NCI-H2227 treated with DMSO at 0.1 percent for 48 hours (cell line): Measurements from ENCODE around the gene NUAK2.
"Not testable (repeated sequence)": the region's sequence is repeated elsewhere in the genome, so short reads cannot be mapped to it uniquely, and the experiment has no call there.

Experiments used
- DNase-seq: peaks from one replicate; lab custom pipeline; 2025; lab: John Stamatoyannopoulos, UW

Gene NUAK2

DNA sequence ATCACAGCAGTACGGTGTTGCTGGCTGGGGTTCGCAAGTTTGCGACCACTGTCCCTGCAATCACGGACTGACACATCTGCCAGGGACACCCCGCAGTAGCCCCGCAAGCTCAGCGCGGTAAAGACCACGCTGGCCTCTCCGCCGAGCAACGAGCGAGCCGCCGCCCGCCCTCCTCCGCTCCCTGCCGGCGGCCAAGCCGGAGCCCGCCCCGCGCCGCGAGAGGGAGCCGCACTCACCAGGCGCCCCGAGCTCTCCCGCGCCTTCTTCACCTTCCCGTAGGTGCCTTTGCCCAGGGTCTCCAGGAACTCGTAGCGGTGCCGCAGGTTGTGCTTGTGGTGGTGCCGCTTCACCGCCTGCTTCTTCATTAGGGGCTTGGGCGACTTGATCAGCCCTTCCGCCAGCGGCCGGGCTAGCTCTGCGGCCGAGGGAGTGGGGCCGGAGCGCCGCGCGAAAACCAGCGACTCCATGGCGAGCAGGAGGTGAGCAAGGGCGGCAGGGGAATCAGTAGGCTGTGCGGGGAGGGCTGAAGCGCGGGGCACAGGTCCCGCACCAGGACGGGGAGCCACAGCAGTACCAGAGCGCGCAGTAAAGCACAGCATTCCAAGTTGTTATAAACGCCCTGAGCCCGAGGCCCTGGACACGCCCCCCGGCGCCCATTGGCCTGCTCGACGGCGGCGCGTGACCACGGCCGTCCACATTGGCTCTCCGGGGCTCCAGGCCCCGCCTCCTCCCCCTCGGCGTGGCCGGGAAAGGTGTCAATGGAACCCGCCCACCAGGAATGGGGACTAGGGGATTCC, at the start of gene NUAK2:
Gene NUAK2 (minus strand): TSS at position 584 of the 797 bp plus-strand sequence. CDS start 117 bp downstream, at position 467.
- peak; percentile 90 for DNase-seq

DNA sequence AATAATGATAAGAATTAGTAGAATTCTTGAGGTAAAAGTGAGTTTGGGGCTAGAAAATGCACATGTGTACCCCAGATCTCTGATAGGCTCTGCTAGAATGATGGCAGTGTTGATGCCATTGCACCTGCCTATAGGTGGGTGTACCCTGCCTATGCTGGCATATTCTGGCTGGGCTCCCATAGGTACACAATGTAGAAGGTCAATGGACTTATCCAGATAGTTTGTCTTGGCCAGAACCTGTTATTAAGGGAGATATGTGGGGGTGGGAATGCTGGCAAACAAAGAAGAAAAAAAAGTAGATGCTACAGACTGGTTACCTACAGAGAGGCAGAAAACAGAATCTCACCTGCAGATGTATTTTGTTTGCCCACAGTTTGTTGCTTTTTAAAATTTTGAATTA, 49.2 kb upstream of the NUAK2 start:
- DNase-seq: peak; percentile 21

DNA sequence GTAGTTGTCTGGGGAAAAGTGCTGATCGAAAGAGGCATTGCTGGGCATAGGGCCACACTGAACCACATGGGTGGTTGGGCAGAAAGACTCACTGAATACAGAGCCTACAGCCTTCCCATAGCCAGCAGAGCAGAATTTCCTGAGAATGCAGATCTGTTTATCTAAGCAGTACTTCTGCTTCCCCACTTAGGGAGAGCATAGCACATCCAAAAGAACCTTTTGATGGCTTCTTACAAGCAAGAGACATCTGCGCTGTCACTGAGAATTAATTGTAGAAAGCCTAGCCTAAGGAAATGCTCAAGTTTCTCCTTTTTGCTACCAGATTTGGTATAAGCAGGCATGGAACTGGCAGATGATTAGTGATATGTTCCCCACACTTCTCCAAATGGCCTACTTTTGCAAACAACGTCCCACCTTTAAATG, 48.2 kb upstream of the NUAK2 start:
- no peak for DNase-seq

DNA sequence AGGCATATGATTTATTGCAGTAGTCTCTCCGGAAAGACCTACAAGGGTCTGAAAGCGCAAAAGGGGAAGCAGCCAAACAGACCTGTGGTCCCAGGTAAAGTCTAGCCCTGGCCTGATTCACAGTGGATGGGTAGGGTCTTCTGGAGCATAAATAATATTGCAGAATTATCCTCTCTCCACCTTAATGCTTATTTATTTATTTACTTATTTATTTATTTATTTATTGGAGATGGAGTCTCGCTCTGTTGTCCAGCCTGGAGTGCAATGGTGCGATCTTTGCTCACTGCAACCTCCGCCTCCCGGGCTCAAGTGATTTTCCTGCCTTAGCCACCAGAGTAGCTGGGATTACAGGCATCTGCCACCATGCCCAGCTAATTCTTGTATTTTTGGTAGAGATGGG, 46.9 kb upstream of the NUAK2 start:
- no peak for DNase-seq

DNA sequence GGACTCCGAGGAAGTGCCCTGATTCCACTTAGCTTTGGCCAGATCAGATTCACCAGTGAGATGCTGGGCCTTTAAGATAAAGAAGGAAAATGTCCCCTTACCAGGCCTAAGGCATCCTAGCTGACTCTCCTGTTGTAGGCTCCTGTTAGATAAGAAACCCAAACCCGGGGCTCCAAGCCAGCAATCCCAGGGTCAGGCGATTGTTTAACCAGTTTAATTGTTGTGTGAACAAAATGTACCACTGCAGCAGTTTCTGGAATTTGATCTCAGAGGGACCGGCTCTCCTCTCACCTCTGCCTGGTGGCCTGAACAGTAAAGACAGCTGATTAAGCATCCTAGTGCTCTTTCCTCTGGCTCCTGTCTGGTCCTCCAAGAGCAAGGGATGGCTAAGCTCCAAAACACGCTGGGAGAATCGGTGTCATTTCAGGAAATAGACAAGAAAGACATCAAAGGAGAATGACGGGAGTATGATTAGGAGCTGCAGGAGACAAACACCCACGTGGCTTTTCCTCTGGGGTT, 44.5 kb upstream of the NUAK2 start:
- peak; percentile 67 for DNase-seq

DNA sequence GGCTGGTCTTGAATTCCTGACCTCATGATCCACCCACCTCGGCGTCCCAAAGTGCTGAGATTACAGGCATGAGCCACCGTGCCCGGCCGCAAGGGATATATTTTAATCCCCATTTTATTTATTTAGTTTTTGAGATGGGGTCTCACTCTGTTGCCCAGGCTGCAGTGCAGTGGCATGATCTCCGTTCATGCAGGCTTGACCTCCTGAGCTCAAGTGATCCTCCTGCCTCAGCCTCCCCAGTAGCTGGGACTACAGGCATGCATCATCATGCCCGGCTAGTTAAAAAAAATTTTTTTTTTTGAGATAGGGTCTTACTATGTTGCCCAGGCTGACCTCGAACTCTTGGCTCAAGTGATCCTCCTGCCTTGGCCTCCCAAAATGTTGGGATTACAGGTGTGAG, 43.5 kb upstream of the NUAK2 start:
- DNase-seq: not testable (repeated sequence)

DNA sequence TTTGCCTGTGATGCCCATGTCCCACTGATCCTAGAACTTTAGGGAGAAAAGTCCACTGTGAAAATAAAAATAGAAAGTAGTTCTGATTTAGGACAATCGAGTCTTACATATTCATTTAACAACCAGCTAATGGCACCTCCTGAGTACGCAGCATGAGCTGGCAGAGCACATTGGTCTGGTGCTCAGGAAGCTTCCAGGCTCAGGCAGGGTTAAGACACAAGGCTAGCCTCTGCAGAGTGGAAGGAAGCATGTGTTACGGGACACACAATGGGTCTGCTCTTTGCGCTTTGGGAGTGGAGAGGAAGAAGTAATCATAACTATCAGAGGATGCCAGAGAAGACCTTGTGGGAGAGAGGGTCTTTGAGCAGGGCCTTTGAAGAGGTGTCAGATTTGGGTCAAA, 39.3 kb upstream of the NUAK2 start:
- no peak for DNase-seq

DNA sequence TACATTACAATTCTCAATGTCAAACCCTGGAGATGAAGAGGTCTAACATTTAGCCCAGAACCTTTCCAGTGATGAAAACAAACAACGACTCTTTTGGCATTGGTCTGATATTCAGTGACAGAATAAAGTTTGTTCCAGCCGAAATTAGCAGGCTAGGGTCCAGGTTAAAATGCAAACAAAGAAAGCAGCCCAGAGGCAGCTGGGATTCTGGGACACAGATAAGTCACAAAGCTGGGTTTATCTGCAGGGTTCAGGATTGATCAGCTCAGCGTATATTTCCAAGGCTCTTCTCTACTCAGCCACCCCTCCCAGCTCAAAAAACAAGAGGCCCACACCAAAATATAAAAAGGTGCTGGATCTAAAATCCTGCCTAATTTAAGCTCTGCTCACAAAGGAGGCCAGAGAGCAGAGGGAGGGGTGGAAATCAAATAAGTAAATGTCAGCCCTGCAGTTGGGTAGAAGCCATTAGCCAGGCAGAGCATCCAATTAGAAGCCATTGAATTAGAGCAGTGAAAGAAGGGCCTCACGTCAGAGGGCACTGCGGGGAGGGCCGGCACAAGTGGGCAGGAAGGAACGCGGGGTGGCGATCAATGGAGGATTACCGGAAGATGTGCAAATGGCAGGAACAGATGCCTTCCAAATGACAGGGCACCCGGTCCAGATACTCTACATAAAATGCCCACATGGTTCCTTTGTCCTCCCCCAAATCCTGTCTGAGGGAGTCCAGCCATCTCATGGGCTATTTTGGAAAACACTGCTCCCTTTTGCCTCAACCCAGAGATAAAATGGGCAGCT, 38.4 kb upstream of the NUAK2 start:
- peak; percentile 83 for DNase-seq

DNA sequence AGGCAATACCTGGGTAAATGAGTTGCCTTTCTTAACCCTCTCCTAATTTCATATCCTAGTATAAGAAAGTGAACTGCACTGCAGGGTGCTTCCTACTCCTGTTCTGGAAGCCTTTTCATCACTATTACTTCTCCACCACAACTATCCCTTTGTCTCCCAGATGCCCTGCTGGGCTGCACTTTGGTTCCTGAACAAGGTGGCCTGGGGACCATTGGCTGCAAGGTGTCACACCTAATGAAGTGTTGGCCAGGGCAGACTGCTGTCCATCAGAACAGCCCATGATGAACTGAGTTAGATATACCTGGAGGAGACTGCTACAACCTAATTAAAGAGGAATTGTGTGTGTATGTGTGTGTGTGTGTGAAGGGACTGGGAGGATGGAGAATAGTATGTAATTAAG, 37.0 kb upstream of the NUAK2 start:
- no peak for DNase-seq

DNA sequence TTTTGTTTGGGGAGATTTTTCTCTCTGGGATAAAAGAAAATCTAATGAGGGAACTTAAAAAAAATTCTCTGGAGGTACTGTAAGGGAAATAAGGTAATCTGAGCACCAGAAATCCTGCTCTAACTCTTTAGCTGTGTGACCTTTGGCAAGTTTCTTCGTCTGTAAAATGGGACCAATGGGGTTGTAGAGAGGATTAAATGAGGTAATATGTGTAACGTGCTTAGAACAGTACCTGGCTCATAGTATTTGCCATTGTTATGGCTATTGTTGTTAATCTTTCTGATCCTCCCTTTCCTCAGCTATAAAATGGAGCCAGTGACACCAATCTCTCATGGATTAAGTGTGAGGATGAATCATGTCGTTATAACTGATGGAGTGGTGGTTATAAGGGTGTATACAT, 36.0 kb upstream of the NUAK2 start:
- DNase-seq: no peak

DNA sequence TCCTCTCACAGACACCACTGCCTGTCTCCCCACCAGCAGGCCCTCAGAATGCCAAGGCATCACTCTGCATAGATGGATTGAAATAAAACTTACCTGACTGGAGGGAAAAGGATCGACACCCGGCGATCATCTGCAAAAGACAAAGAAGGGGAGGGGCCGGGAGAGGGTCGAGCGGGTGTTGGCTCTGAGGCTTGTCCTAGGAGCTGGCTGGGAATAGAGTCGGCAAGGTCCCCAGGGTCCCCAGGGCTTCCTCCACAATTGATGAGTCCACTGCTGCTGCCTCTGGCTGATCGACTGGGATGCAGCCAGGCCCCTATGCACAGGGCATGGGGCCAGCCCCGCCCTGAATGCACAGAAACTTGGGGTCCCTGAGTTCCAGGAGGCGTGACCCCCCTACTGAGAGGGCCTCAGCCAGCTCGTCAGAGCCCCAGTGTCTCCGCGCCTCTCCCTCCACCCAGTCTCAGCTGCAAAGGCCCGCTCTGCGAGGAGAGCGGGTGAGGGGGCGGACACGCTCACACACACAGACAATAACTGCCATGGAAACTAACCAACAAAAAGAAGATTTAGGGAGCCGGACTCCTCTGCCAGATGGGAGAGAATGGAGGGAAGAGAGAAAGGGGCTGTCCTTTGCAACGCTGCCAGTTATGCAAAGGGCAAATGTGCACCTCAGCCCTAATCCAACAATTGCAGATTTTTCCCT, 35.0 kb upstream of the NUAK2 start, which contains the start of gene KLHDC8A:
Gene KLHDC8A (minus strand): TSS at position 483 of the 700 bp plus-strand sequence. CDS start 13,318 bp downstream, outside the sequence.
- DNase-seq: peak; percentile 84

DNA sequence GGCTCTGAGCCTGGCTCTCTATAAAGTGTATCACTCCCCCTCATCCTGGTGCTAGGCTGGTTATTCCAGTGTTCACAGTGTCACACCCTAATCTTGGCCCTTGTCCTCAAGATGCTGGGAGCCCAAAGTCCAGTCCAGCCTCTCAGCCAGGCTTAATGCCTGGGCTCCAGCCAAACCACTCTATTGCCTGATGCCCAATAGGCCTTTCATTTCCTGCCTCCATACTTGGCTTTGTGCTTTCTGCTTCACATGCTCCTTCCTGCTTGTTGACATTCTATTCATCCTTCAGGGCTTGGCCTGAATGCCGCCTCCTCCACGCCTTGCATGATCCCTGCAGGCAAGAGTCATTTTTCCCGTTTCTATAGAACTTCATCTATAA, 33.5 kb upstream of the NUAK2 start:
- no peak for DNase-seq

DNA sequence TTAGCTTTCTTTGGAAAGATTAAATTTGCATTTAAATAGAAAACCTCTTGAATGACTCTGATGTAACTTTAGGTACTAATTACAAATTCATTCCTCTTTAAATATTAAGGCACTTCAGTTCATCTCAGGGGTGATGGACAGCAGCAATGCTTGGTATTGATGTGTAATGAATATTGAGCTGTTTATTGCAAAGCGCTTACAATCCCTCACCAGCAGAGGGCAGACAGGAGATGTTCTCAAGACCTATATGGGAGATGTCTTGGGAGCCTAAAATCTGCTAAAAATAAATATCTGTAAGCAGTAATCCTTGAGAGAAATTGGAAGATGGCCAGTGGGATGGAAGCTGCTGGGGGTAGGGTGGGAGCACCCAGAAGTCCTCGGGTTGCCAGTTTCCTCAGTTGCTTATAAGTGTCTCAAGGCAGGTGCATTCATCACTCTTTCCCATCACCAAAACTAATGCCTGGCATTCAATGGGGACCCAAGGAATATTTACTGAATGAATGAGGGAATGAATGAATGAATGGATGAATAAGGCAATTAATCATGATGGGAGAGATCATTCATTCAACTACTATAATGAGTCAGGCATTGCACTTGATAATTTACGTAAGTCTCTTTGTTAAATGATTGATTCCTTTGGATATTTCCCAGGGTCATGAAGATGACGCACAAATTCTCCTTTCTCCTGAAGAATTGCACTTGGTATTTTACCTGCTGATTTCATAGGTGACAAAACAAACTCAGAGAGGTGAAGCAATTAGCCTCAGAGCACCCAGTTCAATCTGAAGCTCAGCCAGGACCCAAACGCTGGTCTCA, 32.9 kb upstream of the NUAK2 start:
- peak; percentile 57 for DNase-seq

DNA sequence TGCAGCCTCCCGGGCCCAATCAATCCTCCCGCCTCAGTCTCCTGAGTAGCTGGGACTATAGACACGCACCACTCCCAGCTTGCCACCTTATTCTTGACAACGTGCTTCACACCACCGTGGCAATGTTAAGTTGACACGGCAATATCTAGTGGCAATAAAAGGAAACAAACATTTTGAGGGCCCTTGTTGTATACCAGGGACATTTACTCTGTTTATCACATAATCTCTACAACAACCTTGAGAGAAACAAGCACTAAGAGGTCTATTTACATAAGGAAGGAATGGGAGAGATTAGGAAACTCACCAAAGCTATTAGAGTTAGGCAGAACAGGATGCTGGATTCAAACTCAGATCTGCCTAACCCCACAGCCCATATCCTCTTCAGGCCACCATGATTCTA, 32.1 kb upstream of the NUAK2 start:
- DNase-seq: no peak

DNA sequence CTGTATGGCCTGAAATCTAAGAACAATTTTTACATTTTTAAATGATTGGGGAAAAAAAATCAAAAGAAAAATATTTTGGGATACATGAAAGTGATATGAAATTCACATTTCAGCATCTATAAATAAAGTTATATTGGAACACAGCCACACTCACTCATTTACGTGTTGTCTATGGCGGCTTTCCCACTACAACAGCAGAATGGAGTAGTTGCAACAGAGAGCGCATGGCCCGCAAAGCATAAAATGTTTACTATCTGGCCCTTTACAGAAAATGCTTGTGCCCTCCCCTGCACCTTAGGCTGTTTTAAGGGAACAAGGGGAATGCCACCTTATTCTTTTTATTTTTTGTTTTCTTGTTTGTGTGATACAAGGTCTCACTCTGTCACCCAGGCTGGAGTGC, 31.6 kb upstream of the NUAK2 start:
- DNase-seq: no peak

DNA sequence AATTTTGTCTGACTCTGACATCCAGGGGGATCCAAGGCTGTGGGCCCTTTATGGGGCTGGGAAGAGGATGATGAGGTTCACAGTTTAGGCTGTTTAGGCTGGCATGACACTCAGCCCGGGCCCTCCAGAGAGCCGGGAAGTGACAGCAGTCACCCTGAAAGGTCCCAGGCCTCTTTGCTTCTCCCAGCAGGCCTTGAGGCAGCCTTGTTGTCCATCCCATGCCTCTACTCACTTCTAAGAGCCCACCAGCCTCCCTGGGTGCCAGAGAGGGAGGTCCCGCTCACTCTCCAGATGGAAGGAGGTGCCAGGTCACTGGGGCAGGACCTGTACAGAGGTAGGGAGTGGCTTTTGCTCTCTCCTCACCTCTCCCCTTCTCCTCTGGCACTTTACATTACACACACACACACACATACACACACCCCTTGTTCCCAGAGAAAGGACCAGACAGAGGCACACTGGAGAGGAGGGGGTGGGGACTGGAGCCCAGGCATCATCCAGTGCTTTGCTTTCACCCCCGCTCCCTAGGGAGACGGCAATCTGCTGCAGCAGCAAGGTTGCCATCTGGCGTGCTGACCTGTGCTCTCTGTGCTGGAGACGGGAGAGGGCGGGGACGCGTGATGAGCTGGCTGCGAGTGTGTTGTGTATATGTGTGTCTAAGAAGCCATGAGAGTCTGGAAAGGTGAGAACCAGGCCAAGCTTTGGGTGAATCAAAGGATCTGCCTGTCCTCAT, 30.6 kb upstream of the NUAK2 start:
- DNase-seq: peak; percentile 87

DNA sequence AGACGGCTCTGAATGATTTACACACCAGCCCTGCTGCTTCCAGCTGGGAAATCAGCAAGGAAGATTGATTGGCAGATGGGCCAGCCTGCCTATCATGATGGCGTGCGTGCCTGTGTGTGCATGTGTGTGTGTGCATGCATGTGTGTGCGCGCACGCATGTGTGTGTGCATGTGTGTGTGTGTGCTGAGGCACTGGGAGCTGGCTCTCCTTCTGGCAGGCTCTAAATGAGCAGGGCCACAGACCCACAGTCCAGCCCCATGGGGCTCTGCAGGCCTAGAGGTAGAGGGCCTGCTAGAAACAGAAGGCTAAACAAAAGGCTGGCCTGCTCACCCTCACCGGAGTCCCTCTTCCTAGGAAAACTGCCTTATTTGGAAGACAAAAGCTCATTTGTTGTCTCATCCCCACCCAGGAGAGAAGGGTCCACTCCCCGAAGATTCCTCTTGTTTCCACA, 29.2 kb upstream of the NUAK2 start:
- DNase-seq: peak; percentile 66

DNA sequence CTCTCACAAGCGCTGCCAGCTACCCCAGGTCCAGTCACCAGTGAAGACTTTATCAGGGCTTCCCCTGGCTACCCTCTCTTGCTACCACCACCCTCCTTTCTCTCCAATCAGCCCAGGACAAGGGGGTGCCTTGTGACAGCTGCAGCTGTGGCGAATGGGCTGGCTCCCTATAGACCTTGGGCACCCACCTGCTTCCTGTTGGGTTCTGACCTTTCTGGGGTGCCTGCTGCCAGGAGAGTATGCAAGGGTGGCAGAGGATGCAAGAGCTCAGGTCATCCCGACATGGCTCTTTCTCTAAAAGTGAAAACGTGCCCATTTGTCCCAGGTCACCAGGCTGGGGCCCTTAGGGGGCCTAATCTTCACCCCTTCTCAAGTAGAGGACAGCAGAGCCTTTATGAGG, 28.6 kb upstream of the NUAK2 start:
- DNase-seq: no peak

DNA sequence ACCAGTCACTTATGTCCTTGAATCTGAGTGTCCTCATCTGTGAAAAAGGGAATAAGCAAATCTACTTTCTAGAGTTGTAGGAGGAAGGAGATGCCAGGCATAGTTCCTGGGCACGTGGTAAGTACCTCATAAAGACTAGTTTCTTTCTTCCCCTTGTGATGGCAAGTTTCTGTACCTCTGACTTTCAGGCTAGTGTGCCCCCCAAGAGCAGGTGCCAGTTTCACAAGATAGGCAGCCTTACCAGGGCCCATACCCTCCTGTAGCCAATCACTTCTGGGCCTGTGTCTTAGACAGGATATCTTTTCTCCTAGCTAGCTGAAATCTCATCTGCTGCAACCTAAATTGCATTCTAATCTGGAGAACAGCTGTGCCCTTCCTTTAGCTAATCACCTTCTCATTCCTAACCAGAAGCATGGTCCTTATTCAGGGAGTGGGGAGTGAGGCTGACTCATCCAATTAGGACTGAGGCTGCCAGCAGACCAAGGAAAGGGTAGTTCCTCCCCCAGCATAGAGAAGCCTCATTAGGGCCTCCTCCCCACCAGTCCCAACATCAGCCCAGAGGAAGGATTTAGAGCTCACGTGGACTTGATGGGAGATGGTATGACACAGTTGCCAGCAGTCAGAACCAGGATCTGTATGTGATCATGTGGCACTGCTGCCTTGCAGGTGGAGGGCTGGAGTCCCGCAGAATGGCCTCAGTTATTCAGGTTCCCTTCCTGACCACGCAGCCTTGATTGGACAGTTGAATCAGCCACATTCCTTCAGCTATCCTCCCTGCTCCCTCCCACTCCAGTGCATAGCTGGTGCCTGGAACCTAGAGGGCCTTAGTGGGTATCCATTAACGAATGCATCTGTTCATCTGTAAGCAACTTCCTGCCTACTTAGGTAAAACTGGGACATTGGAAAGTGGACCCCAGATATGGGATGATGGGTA, 27.3 kb upstream of the NUAK2 start:
- DNase-seq: no peak
